Osteocyte (in vitro differentiated cells): Measurements from ENCODE around the gene MPPED1. TPM values are rescaled to one million over a fixed set of nuclear protein-coding genes. Genes with fewer than 3 reads are reported as not detected.

ENCODE experiments used
- DNase-seq: peaks from one replicate; pipeline ENCODE4 v3.0.0; 2021; ENCODE audit warnings: mixed read lengths; ENCODE audit not compliant: unreplicated experiment; ENCODE audit errors: extremely low spot score
- H3K27ac Mint-ChIP-seq: one replicate; pipeline ENCODE4 v1.8.0; 2021; ENCODE audit warnings: mild to moderate bottlenecking, mixed read lengths; ENCODE audit not compliant: unreplicated experiment
- H3K27me3 Mint-ChIP-seq: one replicate; pipeline ENCODE4 v1.8.0; 2021; ENCODE audit warnings: mixed read lengths; ENCODE audit not compliant: unreplicated experiment
- H3K36me3 Mint-ChIP-seq: one replicate; pipeline ENCODE4 v1.8.0; 2021; ENCODE audit warnings: mixed read lengths; ENCODE audit not compliant: unreplicated experiment
- H3K4me1 Mint-ChIP-seq: one replicate; pipeline ENCODE4 v1.8.0; 2021; ENCODE audit warnings: mixed read lengths; ENCODE audit not compliant: unreplicated experiment
- H3K4me3 Mint-ChIP-seq: one replicate; pipeline ENCODE4 v1.8.0; 2021; ENCODE audit warnings: mild to moderate bottlenecking, moderate library complexity, mixed read lengths; ENCODE audit not compliant: unreplicated experiment
- H3K9me3 Mint-ChIP-seq: one replicate; pipeline ENCODE4 v1.8.0; 2021; ENCODE audit warnings: mixed read lengths; ENCODE audit not compliant: unreplicated experiment
- CTCF ChIP-seq: fragments of 200-600 bp; sonication (generic); IDR thresholded peaks from 2 replicates; pipeline ENCODE4 v1.5.0; 2021; ENCODE audit warnings: antibody characterized with exemption, mild to moderate bottlenecking, moderate library complexity
- total RNA-seq: library from RNA; stranded (reverse); gene quantifications from 2 replicates; pipeline ENCODE4 v1.2.1, GENCODE V29; 2021

MPPED1 gene
- total RNA-seq, 1 donor from 2014 or later: not detected

GRCh38 chr22:43471606-43472135 lies 59.9 kb downstream of the MPPED1 start:
- H3K27me3 Mint-ChIP-seq: no peaks in the 10 kb centered on the region
- H3K36me3 Mint-ChIP-seq: no peaks in the 10 kb centered on the region
- H3K4me1 Mint-ChIP-seq: no peaks in the 10 kb centered on the region
- DNase-seq: no peak
- H3K27ac Mint-ChIP-seq: no peak overlapping the region
- H3K9me3 Mint-ChIP-seq: no peaks in the 10 kb centered on the region
- no peak overlapping the region for H3K4me3 Mint-ChIP-seq
- TF ChIP-seq CTCF: no peak

- no peaks in the 10 kb centered on the region for H3K9me3 Mint-ChIP-seq
- no peak overlapping the region for H3K4me3 Mint-ChIP-seq
- H3K36me3 Mint-ChIP-seq: no peaks in the 10 kb centered on the region
- no peak for TF ChIP-seq CTCF
- H3K27me3 Mint-ChIP-seq: no peaks in the 10 kb centered on the region
- no peak for DNase-seq
- no peaks in the 10 kb centered on the region for H3K4me1 Mint-ChIP-seq
- H3K27ac Mint-ChIP-seq: no peak overlapping the region
Observed at GRCh38 chr22:43473031-43473430, 61.2 kb downstream of the MPPED1 start.

- H3K27me3 Mint-ChIP-seq: no peaks in the 10 kb centered on the region
- no peaks in the 10 kb centered on the region for H3K4me1 Mint-ChIP-seq
- H3K27ac Mint-ChIP-seq: no peak overlapping the region
- H3K36me3 Mint-ChIP-seq: no peaks in the 10 kb centered on the region
- DNase-seq: no peak
- no peak for TF ChIP-seq CTCF
- no peaks in the 10 kb centered on the region for H3K9me3 Mint-ChIP-seq
- no peak overlapping the region for H3K4me3 Mint-ChIP-seq
Observed at GRCh38 chr22:43473441-43473840, 61.6 kb downstream of the MPPED1 start.

- Mint-ChIP-seq H3K4me3 (no peak overlapping the region), H3K4me1 (no peaks in the 10 kb centered on the region), H3K27me3 (no peaks in the 10 kb centered on the region), H3K36me3 (no peaks in the 10 kb centered on the region), H3K27ac (no peak overlapping the region), H3K9me3 (no peaks in the 10 kb centered on the region)
- TF ChIP-seq CTCF: no peak
- DNase-seq: no peak
Observed at GRCh38 chr22:43474161-43475101, 62.6 kb downstream of the MPPED1 start.

GRCh38 chr22:43475549-43476076 lies 63.8 kb downstream of the MPPED1 start:
- Mint-ChIP-seq H3K4me3 (no peak overlapping the region), H3K9me3 (no peaks in the 10 kb centered on the region), H3K36me3 (no peaks in the 10 kb centered on the region), H3K27ac (no peak overlapping the region), H3K27me3 (no peaks in the 10 kb centered on the region), H3K4me1 (no peaks in the 10 kb centered on the region)
- no peak for DNase-seq
- no peak for TF ChIP-seq CTCF
